Measurements from ENCODE around the gene LPIN2. TPM values are rescaled to one million over a fixed set of nuclear protein-coding genes. Genes with fewer than 3 reads are reported as not detected.
"Not testable (repeated sequence)": the region's sequence is repeated elsewhere in the genome, so short reads cannot be mapped to it uniquely, and the experiment has no call there.

The LPIN2 gene
- total RNA-seq, 1 experiment from 2014 or later: 16.7 TPM

DNA sequence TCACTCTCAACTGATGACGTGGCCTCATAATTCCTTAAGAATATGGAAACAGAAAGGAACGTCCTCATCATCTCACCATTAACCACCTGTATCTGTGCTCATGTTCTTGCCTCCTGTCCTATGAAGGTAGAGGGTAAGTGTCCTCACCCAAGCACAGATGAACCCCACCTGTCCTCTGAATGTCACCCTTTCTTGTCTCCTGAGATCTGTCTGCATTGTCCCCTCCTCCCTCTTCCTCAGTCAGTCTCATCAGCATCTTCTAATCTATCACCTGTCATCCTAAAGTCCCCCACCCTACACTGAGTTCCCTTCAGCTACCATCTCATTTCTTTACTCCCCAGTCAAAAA lies 39.4 kb upstream of the LPIN2 start:
- Histone ChIP-seq H3K27me3 (no peaks in the 10 kb centered on the region), H3K4me1 (no peaks in the 10 kb centered on the region), H3K9me3 (replicated peaks) (no peaks in the 10 kb centered on the region), H3K36me3 (no peaks in the 10 kb centered on the region), H3K27ac (no peak overlapping the region), H3K4me3 (no peak overlapping the region)
- no peak for DNase-seq

GRCh38 chr18:3051718-3052410 lies 38.9 kb upstream of the LPIN2 start:
- Histone ChIP-seq H3K27me3 (no peaks in the 10 kb centered on the region), H3K4me3 (no peak overlapping the region), H3K4me1 (no peaks in the 10 kb centered on the region), H3K9me3 (replicated peaks) (no peaks in the 10 kb centered on the region), H3K36me3 (no peaks in the 10 kb centered on the region), H3K27ac (no peak overlapping the region)
- no peak for DNase-seq

GRCh38 chr18:3049897-3050454 lies 37.0 kb upstream of the LPIN2 start:
- H3K36me3 ChIP-seq; H3K27me3 ChIP-seq; H3K27ac ChIP-seq; H3K4me3 ChIP-seq; H3K9me3 ChIP-seq (replicated peaks); H3K4me1 ChIP-seq; DNase-seq: not testable (repeated sequence)

DNA sequence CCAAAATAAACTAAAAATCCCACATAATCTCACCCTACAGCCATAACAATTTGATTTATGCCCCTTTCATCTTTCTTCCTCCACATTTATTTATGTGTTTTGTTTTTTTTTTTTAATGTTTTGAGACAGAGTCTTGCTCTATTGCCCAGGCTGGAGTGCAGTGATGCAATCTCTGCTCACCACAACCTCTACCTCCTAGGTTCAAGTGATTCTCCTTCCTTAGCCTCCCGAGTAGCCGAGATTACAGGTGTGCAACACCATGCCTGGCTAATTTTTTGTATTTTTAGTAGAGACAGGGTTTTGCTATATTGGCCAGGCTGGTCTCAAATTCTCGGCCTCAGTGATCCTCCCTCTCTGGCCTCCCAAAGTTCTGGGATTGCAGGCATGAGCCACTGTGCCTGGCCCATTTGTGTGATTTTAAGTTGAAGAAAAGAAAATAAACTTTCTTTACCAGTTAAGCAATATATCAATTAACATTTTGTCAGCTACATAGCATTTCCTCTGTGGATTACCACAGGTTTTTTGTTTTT lies 35.9 kb upstream of the LPIN2 start:
- Histone ChIP-seq H3K36me3 (no peaks in the 10 kb centered on the region), H3K9me3 (replicated peaks) (no peaks in the 10 kb centered on the region), H3K4me1 (no peaks in the 10 kb centered on the region), H3K4me3 (no peak overlapping the region), H3K27ac (no peak overlapping the region), H3K27me3 (no peaks in the 10 kb centered on the region)
- no peak for DNase-seq

- DNase-seq: no peak
- H3K4me3 ChIP-seq: no peak overlapping the region
These were observed 35.2 kb upstream of the LPIN2 start for GRCh38 chr18:3048121-3048520.

GRCh38 chr18:3046216-3046808 lies 33.4 kb upstream of the LPIN2 start:
- no peak for DNase-seq
- Histone ChIP-seq H3K4me3 (no peak overlapping the region), H3K4me1 (peaks cover 7% of the 10 kb centered on the region; the same call in 1 of the 2 replicates), H3K27me3 (no peaks in the 10 kb centered on the region), H3K27ac (no peak overlapping the region), H3K36me3 (no peaks in the 10 kb centered on the region), H3K9me3 (replicated peaks) (no peaks in the 10 kb centered on the region)

More at GRCh38 chr18:3048121-3048520, 35.2 kb upstream of the LPIN2 start:
- Histone ChIP-seq H3K9me3 (replicated peaks) (no peaks in the 10 kb centered on the region), H3K4me1 (no peaks in the 10 kb centered on the region), H3K36me3 (no peaks in the 10 kb centered on the region), H3K27ac (no peak overlapping the region), H3K27me3 (no peaks in the 10 kb centered on the region)

DNA sequence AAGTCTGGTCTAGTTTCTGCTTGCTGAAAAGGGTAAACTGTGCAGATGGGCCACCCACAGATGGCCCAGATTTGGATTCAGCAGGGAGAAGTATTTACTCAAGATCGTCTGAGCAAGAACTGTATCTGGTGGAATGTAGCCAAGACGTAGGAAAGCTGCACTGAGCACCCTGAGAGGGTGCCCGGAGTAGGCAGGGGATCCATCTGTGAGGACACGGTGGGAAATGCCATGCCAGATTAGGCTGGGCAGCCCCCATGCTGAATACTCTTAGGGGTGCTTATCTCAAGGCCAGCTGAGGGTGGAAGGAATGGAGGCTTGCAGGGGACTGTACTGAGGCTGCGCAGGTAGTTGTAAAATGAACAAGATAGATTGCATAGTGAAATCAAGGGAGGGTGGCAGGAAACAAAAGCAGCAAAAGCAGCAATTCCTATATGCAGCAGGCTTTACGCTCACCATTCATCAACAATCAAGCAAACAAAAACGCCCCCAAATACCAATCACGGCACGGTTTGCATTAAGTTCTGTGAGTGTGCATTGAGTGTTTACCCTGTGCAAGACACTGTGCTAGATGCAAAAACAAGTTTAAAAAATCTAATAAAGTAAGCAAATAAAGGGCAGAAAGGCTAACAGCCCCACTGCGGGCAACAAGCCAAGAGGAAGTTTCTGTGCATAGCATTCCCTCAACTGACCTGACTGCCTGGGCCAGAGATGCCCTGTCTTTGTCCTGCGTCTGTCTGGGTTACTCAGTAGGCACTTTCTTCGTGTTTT lies 32.2 kb upstream of the LPIN2 start:
- DNase-seq: peak in 1 of 2 experiments; percentile 21
- Histone ChIP-seq H3K27ac (no peak overlapping the region), H3K4me1 (peaks cover 7% of the 10 kb centered on the region; the same call in 1 of the 2 replicates), H3K9me3 (replicated peaks) (no peaks in the 10 kb centered on the region), H3K4me3 (no peak overlapping the region; the same call in 1 of the 2 replicates), H3K27me3 (no peaks in the 10 kb centered on the region), H3K36me3 (no peaks in the 10 kb centered on the region)

DNA sequence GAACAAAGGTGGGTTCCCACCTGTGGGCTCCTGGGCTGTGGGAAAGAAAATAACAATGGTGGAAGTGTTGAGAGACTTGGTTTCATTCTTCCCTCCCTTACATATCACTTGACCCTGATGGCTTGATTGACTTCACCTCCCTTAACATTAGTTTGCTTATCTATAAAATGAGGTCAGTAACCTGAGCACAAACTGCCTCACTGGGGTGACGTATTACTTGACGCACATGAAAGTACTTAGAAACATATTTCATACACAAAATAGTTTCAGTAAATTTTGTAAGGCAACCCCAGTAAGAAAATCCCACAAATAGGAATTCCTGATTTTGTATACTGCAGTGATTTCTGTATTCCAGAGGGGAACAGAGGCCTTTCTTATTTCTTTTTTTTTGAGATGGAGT lies 29.4 kb upstream of the LPIN2 start:
- H3K27me3 ChIP-seq: no peaks in the 10 kb centered on the region
- no peak overlapping the region for H3K4me3 ChIP-seq
- no peak overlapping the region for H3K27ac ChIP-seq
- H3K36me3 ChIP-seq: no peaks in the 10 kb centered on the region
- peaks cover 7% of the 10 kb centered on the region; the same call in 1 of the 2 replicates for H3K4me1 ChIP-seq
- no peak for DNase-seq
- no peaks in the 10 kb centered on the region for H3K9me3 ChIP-seq (replicated peaks)

DNA sequence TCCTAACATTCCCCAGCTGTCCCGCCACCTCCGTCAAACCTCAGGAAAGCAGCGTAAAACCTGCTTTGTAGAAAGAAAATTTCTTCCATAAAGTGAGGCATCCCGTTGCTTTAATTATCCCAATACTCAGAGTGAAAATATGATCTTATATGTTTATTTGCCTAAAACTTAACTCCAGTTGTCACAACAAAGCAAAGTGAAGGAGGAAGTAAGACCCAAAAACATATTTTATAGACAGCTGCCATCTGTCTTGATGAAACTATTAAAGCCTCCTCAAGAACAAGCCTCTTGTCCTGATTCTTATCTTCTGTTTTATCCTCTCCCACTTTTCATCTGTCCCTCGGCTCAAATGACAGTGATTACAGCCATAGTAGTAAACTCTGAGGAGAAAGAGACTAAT lies 28.9 kb upstream of the LPIN2 start:
- Histone ChIP-seq H3K27me3 (no peaks in the 10 kb centered on the region), H3K4me1 (peaks cover 7% of the 10 kb centered on the region; the same call in 1 of the 2 replicates), H3K4me3 (no peak overlapping the region), H3K9me3 (replicated peaks) (no peaks in the 10 kb centered on the region), H3K36me3 (no peaks in the 10 kb centered on the region), H3K27ac (no peak overlapping the region)
- peak in 1 of 2 experiments; percentile 23 for DNase-seq

GRCh38 chr18:3040881-3041280 lies 27.9 kb upstream of the LPIN2 start:
- no peak overlapping the region for H3K4me3 ChIP-seq
- no peaks in the 10 kb centered on the region for H3K27me3 ChIP-seq
- H3K27ac ChIP-seq: no peak overlapping the region
- H3K36me3 ChIP-seq: no peaks in the 10 kb centered on the region
- no peak for DNase-seq
- H3K9me3 ChIP-seq (replicated peaks): no peaks in the 10 kb centered on the region
- peaks cover 7% of the 10 kb centered on the region; the same call in 1 of the 2 replicates for H3K4me1 ChIP-seq

- no peak overlapping the region for H3K27ac ChIP-seq
- H3K4me3 ChIP-seq: no peak overlapping the region
- peaks cover 7% of the 10 kb centered on the region; the same call in 1 of the 2 replicates for H3K4me1 ChIP-seq
- H3K27me3 ChIP-seq: no peaks in the 10 kb centered on the region
- H3K36me3 ChIP-seq: no peaks in the 10 kb centered on the region
- H3K9me3 ChIP-seq (replicated peaks): no peaks in the 10 kb centered on the region
- no peak for DNase-seq
These were observed 27.2 kb upstream of the LPIN2 start for GRCh38 chr18:3040173-3040572.

- no peak overlapping the region for H3K27ac ChIP-seq
- no peaks in the 10 kb centered on the region for H3K36me3 ChIP-seq
- no peak for DNase-seq
These were observed 24.5 kb upstream of the LPIN2 start for GRCh38 chr18:3037423-3037915.

GRCh38 chr18:3036108-3036507 lies 23.2 kb upstream of the LPIN2 start:
- H3K9me3 ChIP-seq (replicated peaks): no peaks in the 10 kb centered on the region
- H3K27ac ChIP-seq: no peak overlapping the region
- H3K27me3 ChIP-seq: no peaks in the 10 kb centered on the region
- no peak overlapping the region for H3K4me3 ChIP-seq
- no peaks in the 10 kb centered on the region for H3K36me3 ChIP-seq
- DNase-seq: no peak
- no peaks in the 10 kb centered on the region for H3K4me1 ChIP-seq

More at GRCh38 chr18:3037423-3037915, 24.5 kb upstream of the LPIN2 start:
- H3K4me3 ChIP-seq: no peak overlapping the region
- no peaks in the 10 kb centered on the region for H3K9me3 ChIP-seq (replicated peaks)
- no peaks in the 10 kb centered on the region for H3K27me3 ChIP-seq
- H3K4me1 ChIP-seq: peaks cover 7% of the 10 kb centered on the region; the same call in 1 of the 2 replicates

GRCh38 chr18:3035635-3036034 lies 22.7 kb upstream of the LPIN2 start:
- Histone ChIP-seq H3K27ac (no peak overlapping the region), H3K36me3 (no peaks in the 10 kb centered on the region), H3K4me3 (no peak overlapping the region), H3K27me3 (no peaks in the 10 kb centered on the region), H3K4me1 (no peaks in the 10 kb centered on the region), H3K9me3 (replicated peaks) (no peaks in the 10 kb centered on the region)
- DNase-seq: no peak
